ENCODE measurements around the gene SLC23A3. TPM values are rescaled to one million over a fixed set of nuclear protein-coding genes. Genes with fewer than 3 reads are reported as not detected.
A peak's percentile ranks its signal among the peaks of the same experiment; 100 is the strongest.

Gene SLC23A3
- total RNA-seq, 1 donor from 2014 or later = 1.4 TPM

GRCh38 chr2:219178377-219179175 lies 8.7 kb upstream of the SLC23A3 start:
- intact Hi-C loops (cut with DNase I) = loop anchor here (5.0 kb wide), 2 partner anchors 39 to 119 kb away; partner anchors contain the start of gene ABCB6
- ATAC-seq (ENCODE audit: poor library complexity) = peak; percentile 6
- DNase-seq = peak; percentile 78

- intact Hi-C loops (cut with DNase I) = loop anchor here (5.0 kb wide), 2 partner anchors 40 to 120 kb away; partner anchors contain the start of gene ABCB6
- ATAC-seq (ENCODE audit: poor library complexity) = peak; percentile 81
- DNase-seq = peak; percentile 90
Measured at GRCh38 chr2:219177552-219178376, 7.9 kb upstream of the SLC23A3 start, which contains the start of gene RETREG2. RETREG2 (plus strand) TSS chr2:219178275; CDS start chr2:219178353, 78 bp downstream.

- peak; percentile 93 for ATAC-seq (ENCODE audit: poor library complexity)
- peak; percentile 94 for DNase-seq
- intact Hi-C loops (cut with DNase I) = loop anchor here (5.0 kb wide), 2 partner anchors 40 to 120 kb away; partner anchors contain the start of gene ABCB6
Measured at GRCh38 chr2:219176818-219177551, 7.2 kb upstream of the SLC23A3 start, which contains the start of gene CNPPD1. CNPPD1 (minus strand) TSS chr2:219176925; CDS start chr2:219176828, 97 bp downstream.

GRCh38 chr2:219175928-219176817 lies 6.3 kb upstream of the SLC23A3 start:
- DNase-seq (peak; percentile 67), ATAC-seq (ENCODE audit: poor library complexity) (peak; percentile 43)
- intact Hi-C loops (cut with DNase I) = loop anchor here (5.0 kb wide), 2 partner anchors 41 to 121 kb away; partner anchors contain the start of gene ABCB6

GRCh38 chr2:219175486-219175885 lies 5.7 kb upstream of the SLC23A3 start:
- ATAC-seq (ENCODE audit: poor library complexity) (no peak), DNase-seq (no peak)
- intact Hi-C loops (cut with DNase I) = loop anchor here (5.0 kb wide), 2 partner anchors 42 to 122 kb away; partner anchors contain the start of gene ABCB6

GRCh38 chr2:219174801-219175200 lies 5.0 kb upstream of the SLC23A3 start:
- ATAC-seq (ENCODE audit: poor library complexity) = no peak
- intact Hi-C loops (cut with DNase I) = loop anchor here (5.0 kb wide), 2 partner anchors 42 to 122 kb away; partner anchors contain the start of gene ABCB6
- no peak for DNase-seq

- no peak for ATAC-seq (ENCODE audit: poor library complexity)
- DNase-seq = no peak
- intact Hi-C loops (cut with DNase I) = no loop called here
Measured at GRCh38 chr2:219174146-219174545, 4.3 kb upstream of the SLC23A3 start.

GRCh38 chr2:219173176-219173575 lies 3.3 kb upstream of the SLC23A3 start:
- ATAC-seq (ENCODE audit: poor library complexity) = no peak
- intact Hi-C loops (cut with DNase I) = no loop called here
- DNase-seq = no peak

GRCh38 chr2:219172231-219173154 lies 2.7 kb upstream of the SLC23A3 start:
- intact Hi-C loops (cut with DNase I) = no loop called here
- DNase-seq (no peak), ATAC-seq (ENCODE audit: poor library complexity) (no peak)

- intact Hi-C loops (cut with DNase I) = no loop called here
- ATAC-seq (ENCODE audit: poor library complexity) (peak; percentile 70), DNase-seq (peak; percentile 66)
Measured at GRCh38 chr2:219171231-219171651, 1.4 kb upstream of the SLC23A3 start.

GRCh38 chr2:219168932-219169331 lies 897 bp downstream of the SLC23A3 start:
- no peak for ATAC-seq (ENCODE audit: poor library complexity)
- intact Hi-C loops (cut with DNase I) = no loop called here

GRCh38 chr2:219168526-219168925 lies 1.3 kb downstream of the SLC23A3 start:
- intact Hi-C loops (cut with DNase I) = no loop called here
- ATAC-seq (ENCODE audit: poor library complexity) = no peak
- no peak for DNase-seq

More at GRCh38 chr2:219168932-219169331, 897 bp downstream of the SLC23A3 start:
- DNase-seq = no peak

- intact Hi-C loops (cut with DNase I) = no loop called here
- DNase-seq (no peak), ATAC-seq (ENCODE audit: poor library complexity) (no peak)
Measured at GRCh38 chr2:219167997-219168396, 1.8 kb downstream of the SLC23A3 start.

GRCh38 chr2:219165058-219165911 lies 4.5 kb downstream of the SLC23A3 start:
- no peak for ATAC-seq (ENCODE audit: poor library complexity)
- no peak for DNase-seq
- intact Hi-C loops (cut with DNase I) = no loop called here

GRCh38 chr2:219163156-219163555 lies 6.7 kb downstream of the SLC23A3 start:
- intact Hi-C loops (cut with DNase I) = loop anchor here (5.0 kb wide), 1 partner anchor 224 kb away; the partner anchor contains the start of gene DNPEP
- no peak for DNase-seq
- ATAC-seq (ENCODE audit: poor library complexity) = no peak

All from Right ventricle myocardium superior (tissue), 1 donor.